GM23248 (cell line): ENCODE data around the gene ONECUT2. TPM values are rescaled to one million over a fixed set of nuclear protein-coding genes. Genes with fewer than 3 reads are reported as not detected.
A peak's percentile ranks its signal among the peaks of the same experiment; 100 is the strongest.

Experiments used
- DNase-seq: peaks from one replicate; pipeline ENCODE4 v3.0.0-alpha.2; 2015
- H2AFZ ChIP-seq: fragments of 200-600 bp; sonication (generic); 2 replicates; pipeline ENCODE4 v1.6.1; 2016; ENCODE audit warnings: antibody characterized with exemption
- H3F3A ChIP-seq: fragments of 200-600 bp; sonication (generic); 2 replicates; pipeline ENCODE4 v1.6.1; 2016; ENCODE audit warnings: mild to moderate bottlenecking, antibody characterized with exemption, mixed run types; ENCODE audit not compliant: insufficient read depth
- H3K27ac ChIP-seq: fragments of 200-600 bp; sonication (generic); 2 replicates; pipeline ENCODE4 v1.5.1; 2016; ENCODE audit warnings: mild to moderate bottlenecking
- H3K27me3 ChIP-seq: fragments of 200-600 bp; sonication (generic); replicated peaks from 2 replicates; pipeline ENCODE4 v1.6.1; 2016; ENCODE audit warnings: mild to moderate bottlenecking; ENCODE audit not compliant: insufficient read depth
- H3K36me3 ChIP-seq: fragments of 200-600 bp; sonication (generic); 2 replicates; pipeline ENCODE4 v1.6.1; 2016; ENCODE audit warnings: low read depth, mild to moderate bottlenecking
- H3K4me1 ChIP-seq: fragments of 200-600 bp; sonication (generic); 2 replicates; pipeline ENCODE4 v1.6.1; 2016; ENCODE audit warnings: mild to moderate bottlenecking; ENCODE audit not compliant: insufficient read depth
- H3K4me2 ChIP-seq: fragments of 200-600 bp; sonication (generic); one replicate; pipeline ENCODE4 v1.6.1; 2016; ENCODE audit warnings: mild to moderate bottlenecking; ENCODE audit not compliant: unreplicated experiment
- H3K4me3 ChIP-seq: fragments of 200-600 bp; sonication (generic); 2 replicates; pipeline ENCODE4 v1.5.1; 2016; ENCODE audit warnings: mild to moderate bottlenecking
- H3K79me2 ChIP-seq: fragments of 200-600 bp; sonication (generic); 2 replicates; pipeline ENCODE4 v1.6.1; 2016; ENCODE audit warnings: mild to moderate bottlenecking; ENCODE audit not compliant: insufficient read depth
- H3K9ac ChIP-seq: fragments of 200-600 bp; sonication (generic); 2 replicates; pipeline ENCODE4 v1.6.1; 2016; ENCODE audit warnings: mild to moderate bottlenecking
- H3K9me2 ChIP-seq: fragments of 200-600 bp; sonication (generic); 2 replicates; pipeline ENCODE4 v1.6.1; 2016; ENCODE audit warnings: mixed run types, mild to moderate bottlenecking, moderate library complexity; ENCODE audit not compliant: insufficient read depth
- H3K9me3 ChIP-seq: fragments of 200-600 bp; sonication (generic); one replicate; pipeline ENCODE4 v1.6.1; 2017; ENCODE audit warnings: low read depth
- H4K20me1 ChIP-seq: fragments of 200-600 bp; sonication (generic); 2 replicates; pipeline ENCODE4 v1.6.0; 2016; ENCODE audit not compliant: insufficient read depth
- EZH2 ChIP-seq: fragments of 200-600 bp; sonication (generic); IDR thresholded peaks from 2 replicates; pipeline ENCODE4 v1.6.1; 2018; ENCODE audit warnings: antibody characterized with exemption, mild to moderate bottlenecking; ENCODE audit not compliant: insufficient read depth, poor library complexity, severe bottlenecking
- EZH2phosphoT487 ChIP-seq: fragments of 200-600 bp; sonication (generic); IDR thresholded peaks from 2 replicates; pipeline ENCODE4 v1.6.1; 2018; ENCODE audit warnings: antibody characterized with exemption, moderate library complexity, mild to moderate bottlenecking, low read depth; ENCODE audit not compliant: insufficient read depth
- WGBS, 2 experiments: methylation state at CpG; one replicate each; pipeline ENCODE4 v1.1.6; 2015 to 2017; ENCODE audit warnings: low lambda C conversion rate in 2 of 2, low coverage in 1 of 2; ENCODE audit errors: missing lambda C conversion rate in 2 of 2; 5-methylcytosine and 5-hydroxymethylcytosine counted together
- in situ Hi-C: fragments of 300-500 bp; cut with MboI; formaldehyde crosslinking; loops from 2 replicates; pipeline ENCODE4 v1.15.0; 2020
- polyA plus RNA-seq: library from polyadenylated mRNA; unstranded; fragments of >200 nt; fragmentation: Nextera tagmentation; extraction: Ambion mirVana; gene quantifications from 2 replicates; pipeline ENCODE4 v1.2.1, GENCODE V29; 2016
- total RNA-seq: library from RNA; depleted of rRNA; stranded (reverse); fragments of >200 nt; shearing (Covaris generic); gene quantifications from 2 replicates; pipeline ENCODE4 v1.2.3, GENCODE V29; 2014

Gene ONECUT2
- total and polyA plus RNA-seq, 2 experiments from 2014 or later = 0.01 TPM; not detected in 1

DNA sequence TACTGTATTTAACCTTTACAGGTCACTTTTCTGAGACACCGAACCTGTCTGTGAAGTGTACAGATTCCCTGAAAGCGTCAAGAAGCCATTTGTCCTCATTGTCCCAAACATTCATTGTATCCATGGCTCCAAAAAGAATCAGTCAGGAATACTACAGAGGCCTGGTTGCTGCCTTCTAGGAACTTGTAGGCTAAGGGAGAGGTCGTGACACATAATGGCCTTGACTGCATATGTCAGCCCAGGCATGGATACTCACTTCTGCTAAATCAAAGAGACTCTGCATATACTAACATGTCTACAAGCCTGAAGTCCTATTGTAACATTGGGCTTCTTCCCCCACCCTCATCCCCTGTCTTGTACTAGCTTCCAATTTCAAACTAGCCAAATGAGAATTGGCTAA lies 40.2 kb downstream of the ONECUT2 start:
- Histone ChIP-seq H3K79me2 (no peaks in the 10 kb centered on the region), H3K9me2 (no peaks in the 10 kb centered on the region), H3K9ac (no peak overlapping the region), H3K9me3 (no peaks in the 10 kb centered on the region), H3K27ac (no peak overlapping the region), H3F3A (no peaks in the 10 kb centered on the region), H4K20me1 (no peaks in the 10 kb centered on the region), H3K36me3 (no peaks in the 10 kb centered on the region), H3K4me2 (no peak overlapping the region), H3K4me1 (no peaks in the 10 kb centered on the region), H2AFZ (no peak overlapping the region), H3K27me3 (peaks cover 5% of the 10 kb centered on the region; the same call in 1 of the 2 replicates), H3K4me3 (no peak overlapping the region)
- TF ChIP-seq EZH2 (no peak), EZH2phosphoT487 (no peak)
- no peak for DNase-seq
- 36 to 38% methylated on average over 3 of the region's 3 CpGs for WGBS, 2 experiments
- in situ Hi-C loops = no loop called here

DNA sequence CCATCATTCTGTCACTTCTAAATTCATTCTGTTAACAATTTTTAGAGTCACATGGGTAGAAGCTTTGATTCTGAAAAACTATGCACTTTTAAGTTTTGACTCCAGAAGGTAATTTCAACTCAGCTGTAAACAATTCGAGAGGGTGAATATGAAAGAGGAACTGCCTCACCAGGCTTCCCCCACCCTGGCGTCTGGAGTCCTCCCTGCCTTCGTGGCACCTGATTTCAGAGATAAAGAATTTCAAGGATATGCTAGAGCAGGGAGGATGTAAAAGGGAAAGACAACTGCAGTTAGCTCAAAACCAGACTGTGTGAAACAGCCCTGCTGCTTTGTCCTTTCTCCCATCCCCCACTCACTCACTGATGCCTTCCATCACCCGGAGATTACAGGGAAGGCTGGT lies 40.7 kb downstream of the ONECUT2 start:
- Histone ChIP-seq H3K4me2 (no peak overlapping the region), H3F3A (no peaks in the 10 kb centered on the region), H3K9ac (no peak overlapping the region), H3K36me3 (no peaks in the 10 kb centered on the region), H4K20me1 (no peaks in the 10 kb centered on the region), H2AFZ (no peak overlapping the region), H3K27ac (no peak overlapping the region), H3K9me3 (no peaks in the 10 kb centered on the region), H3K4me3 (no peak overlapping the region), H3K4me1 (no peaks in the 10 kb centered on the region), H3K9me2 (no peaks in the 10 kb centered on the region), H3K27me3 (peaks cover 5% of the 10 kb centered on the region; the same call in 1 of the 2 replicates), H3K79me2 (no peaks in the 10 kb centered on the region)
- in situ Hi-C loops = no loop called here
- 39 to 57% methylated on average over 4 of the region's 4 CpGs for WGBS, 2 experiments
- DNase-seq = no peak
- no peak for TF ChIP-seq EZH2phosphoT487
- no peak for TF ChIP-seq EZH2

DNA sequence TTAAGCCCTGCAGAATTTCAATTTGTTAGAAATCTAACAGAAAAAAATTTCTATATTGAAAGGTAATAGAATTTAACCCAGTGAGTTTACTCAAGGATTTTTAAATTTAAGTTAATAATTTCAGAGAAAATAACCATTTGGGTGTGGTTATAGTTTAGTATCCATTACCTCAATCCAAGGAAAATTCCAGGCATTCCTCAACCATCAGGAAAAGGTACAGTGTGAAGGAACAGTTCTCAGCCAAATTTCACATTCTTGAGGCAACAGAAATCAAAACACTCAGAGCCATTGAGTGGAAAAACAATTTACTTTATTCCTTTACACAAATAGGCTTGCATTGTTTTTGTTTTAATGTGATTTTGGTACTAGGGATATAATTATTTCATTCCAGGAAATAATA lies 45.6 kb downstream of the ONECUT2 start:
- Histone ChIP-seq H3K4me3 (no peak overlapping the region), H3K36me3 (no peaks in the 10 kb centered on the region), H4K20me1 (no peaks in the 10 kb centered on the region), H3K9me2 (no peaks in the 10 kb centered on the region), H3K27me3 (no peaks in the 10 kb centered on the region), H3K4me2 (no peak overlapping the region), H3K79me2 (no peaks in the 10 kb centered on the region), H3K9me3 (no peaks in the 10 kb centered on the region), H3K9ac (no peak overlapping the region), H3F3A (no peaks in the 10 kb centered on the region), H3K4me1 (no peaks in the 10 kb centered on the region), H3K27ac (no peak overlapping the region), H2AFZ (no peak overlapping the region)
- no peak for TF ChIP-seq EZH2
- TF ChIP-seq EZH2phosphoT487 = no peak
- in situ Hi-C loops = no loop called here
- no peak for DNase-seq

DNA sequence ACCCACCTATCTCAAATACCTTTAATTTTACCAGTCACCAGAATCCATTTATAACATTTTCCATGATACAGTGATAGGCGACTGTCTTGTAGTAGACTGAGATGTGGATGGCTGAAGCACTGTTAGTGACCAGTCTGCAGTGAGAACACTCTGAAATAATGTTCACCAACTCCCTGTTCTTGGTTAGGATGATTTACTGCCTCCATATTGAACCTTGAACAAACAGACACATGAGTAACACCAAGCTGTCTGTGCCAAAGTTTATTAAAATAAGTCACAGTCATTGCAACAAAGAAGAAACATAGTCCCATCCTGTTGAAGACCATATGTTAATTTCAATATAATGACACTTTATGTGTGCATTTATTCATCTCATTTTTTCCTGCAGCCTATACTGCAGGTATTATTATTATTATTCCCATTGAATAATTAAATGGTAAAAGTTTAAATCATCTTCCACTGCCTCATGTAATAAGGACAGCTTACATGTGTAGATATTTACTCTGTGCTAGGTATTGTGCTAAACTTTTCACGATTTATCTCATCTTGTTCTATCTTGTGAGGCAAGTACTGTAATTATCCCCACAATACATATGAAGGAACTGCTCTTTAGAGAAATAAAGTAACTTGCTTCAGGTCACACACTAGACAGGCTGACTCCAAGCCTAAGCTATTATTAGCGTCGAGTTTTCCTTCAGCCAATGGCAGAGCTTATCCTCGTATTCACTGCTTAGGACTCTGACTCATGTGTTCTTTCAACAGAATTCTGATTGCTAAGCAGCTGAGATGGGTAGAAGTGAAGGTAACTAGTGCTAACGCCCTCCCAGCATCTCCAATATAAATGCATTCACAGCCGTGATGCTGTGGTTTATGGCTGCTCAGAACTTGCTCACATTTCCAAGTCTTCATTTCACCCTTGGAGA lies 62.5 kb downstream of the ONECUT2 start:
- peak; percentile 62 for DNase-seq
- H3K9ac ChIP-seq = peak overlapping the region; percentile 28; the same call in 1 of the 2 replicates
- H3K4me3 ChIP-seq = no peak overlapping the region; the same call in 1 of the 2 replicates
- H3K9me3 ChIP-seq = no peaks in the 10 kb centered on the region
- no peak overlapping the region for H3K4me2 ChIP-seq
- H3F3A ChIP-seq = no peaks in the 10 kb centered on the region
- H2AFZ ChIP-seq = no peak overlapping the region
- no peaks in the 10 kb centered on the region for H3K9me2 ChIP-seq
- no peak for TF ChIP-seq EZH2
- no peak for TF ChIP-seq EZH2phosphoT487
- no peaks in the 10 kb centered on the region for H3K4me1 ChIP-seq
- no peak overlapping the region; the same call in 1 of the 2 replicates for H3K27ac ChIP-seq
- no peaks in the 10 kb centered on the region for H3K27me3 ChIP-seq
- H3K36me3 ChIP-seq = no peaks in the 10 kb centered on the region
- in situ Hi-C loops = no loop called here
- 36 to 37% methylated on average over 7 of the region's 7 CpGs for whole genome bisulfite sequencing, 2 experiments
- no peaks in the 10 kb centered on the region for H3K79me2 ChIP-seq
- H4K20me1 ChIP-seq = no peaks in the 10 kb centered on the region
